Uterus (tissue), 2 donors: ENCODE results near the gene BICRA.

ENCODE experiments used
- CTCF ChIP-seq, 4 experiments: fragments of 200-600 bp in 2 of 4; fragments of 450-650 bp in 2 of 4; sonication (generic) in 2 of 4; IDR thresholded peaks; one replicate each; pipeline ENCODE4 v1.5.1; 2016 to 2019; ENCODE audit warnings: antibody characterized with exemption in 4 of 4, mild to moderate bottlenecking in 2 of 4, moderate library complexity in 1 of 4
- POLR2A ChIP-seq, 2 donors: fragments of 450-650 bp; IDR thresholded peaks; one replicate each; pipeline ENCODE4 v1.6.1; 2016; ENCODE audit warnings: antibody characterized with exemption in 2 of 2, mild to moderate bottlenecking in 1 of 2, moderate library complexity in 1 of 2

GRCh38 chr19:47730910-47731309, 122.0 kb downstream of the BICRA start:
- TF ChIP-seq CTCF (IDR thresholded peaks at IDR 0.05) (no peak), POLR2A (IDR thresholded peaks at IDR 0.05) (no peak)
